GM18868 (cell line): Measurements from ENCODE around the gene NRDC.
A peak's percentile ranks its signal among the peaks of the same experiment; 100 is the strongest.
"Not testable (repeated sequence)": the region's sequence is repeated elsewhere in the genome, so short reads cannot be mapped to it uniquely, and the experiment has no call there.

Experiments used
- ATAC-seq: cut with Tn5 transposase; IDR thresholded peaks from one replicate; pipeline ENCODE4 v1.9.1; 2021; ENCODE audit warnings: mild to moderate bottlenecking, moderate library complexity; ENCODE audit not compliant: unreplicated experiment

The NRDC gene

DNA sequence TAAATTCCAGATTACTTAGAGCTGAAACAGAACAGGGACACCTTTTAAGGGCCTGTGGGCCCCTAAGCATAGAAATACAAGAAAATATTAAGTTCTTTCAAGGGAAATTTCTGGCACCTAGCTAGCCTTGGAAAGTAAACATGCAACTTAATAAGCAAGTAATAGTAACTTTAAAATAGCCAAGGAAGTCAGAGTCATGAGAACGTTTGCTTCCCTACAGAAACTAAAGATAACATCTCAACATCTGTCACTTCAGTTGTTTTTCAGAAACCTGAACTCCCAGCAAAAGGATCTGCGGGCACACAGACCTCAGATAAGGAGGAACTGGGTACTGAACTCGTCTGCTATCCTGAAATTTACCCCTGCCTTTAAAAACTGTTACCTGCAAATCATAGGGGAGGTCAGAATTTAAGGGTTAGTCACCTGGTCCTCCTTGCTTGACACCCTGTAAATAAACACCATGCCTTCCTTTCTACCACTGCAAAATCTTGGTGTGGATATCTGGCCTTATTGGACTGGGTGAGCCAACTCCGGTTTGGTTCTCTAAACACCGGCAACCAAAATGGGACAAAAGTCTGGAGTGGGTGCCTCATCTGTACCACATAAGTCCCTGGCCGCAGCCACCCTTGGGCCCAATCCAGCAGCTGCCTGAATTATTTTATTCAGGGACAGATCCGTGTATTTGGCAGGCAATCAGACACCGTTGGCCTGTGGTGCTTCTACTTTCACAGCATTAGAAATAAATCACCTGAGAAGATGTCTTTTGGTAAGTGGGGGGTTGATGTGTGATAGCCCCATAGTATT lies 27.9 kb downstream of the NRDC start:
- no peak for ATAC-seq

DNA sequence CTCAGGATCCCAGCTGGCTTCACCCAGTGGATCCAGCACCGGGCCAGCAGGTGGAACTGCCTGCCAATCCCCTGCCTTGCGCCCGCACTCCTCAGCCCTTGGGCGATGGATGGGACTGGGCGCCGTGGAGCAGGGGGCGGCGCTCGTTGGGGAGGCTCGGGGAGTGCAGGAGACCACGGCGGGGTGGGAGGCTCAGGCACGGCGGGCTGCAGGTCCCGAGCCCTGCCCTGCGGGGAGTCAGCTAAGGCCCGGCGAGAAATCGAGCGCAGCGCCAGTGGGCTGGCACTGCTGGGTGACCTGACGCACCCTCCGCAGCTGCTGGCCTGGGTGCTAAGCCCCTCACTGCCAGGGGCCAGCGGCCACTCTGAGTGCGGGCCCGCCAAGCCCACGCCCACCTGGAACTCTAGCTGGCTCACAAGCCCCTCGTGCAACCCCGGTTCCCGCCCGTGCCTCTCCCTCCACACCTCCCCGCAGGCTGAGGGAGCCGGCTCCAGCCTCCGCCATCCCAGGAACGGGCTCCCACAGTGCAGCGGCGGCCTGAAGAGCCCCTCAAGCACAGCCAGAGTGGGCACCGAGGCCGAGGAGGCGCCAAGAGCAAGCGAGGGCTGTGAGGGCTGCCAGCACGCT lies 31.1 kb downstream of the NRDC start:
- ATAC-seq = no peak

DNA sequence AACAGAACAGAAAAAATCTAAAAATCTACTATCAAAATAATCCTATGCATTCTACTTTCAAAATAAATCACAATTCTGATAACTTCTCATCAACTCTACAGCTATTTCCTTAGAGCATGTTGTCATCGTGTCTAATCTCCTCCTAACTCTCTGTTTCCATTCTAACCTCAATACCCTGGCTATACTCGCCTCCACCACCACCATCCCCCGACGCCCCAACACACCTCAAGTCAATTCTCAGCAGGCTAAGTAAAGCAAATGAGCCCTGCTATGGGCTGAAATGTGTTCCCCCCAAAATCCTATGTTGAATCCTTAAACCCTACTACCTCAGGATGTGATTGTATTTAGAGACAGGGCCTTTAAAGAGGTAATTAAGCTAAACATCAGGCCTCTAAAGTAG lies 34.6 kb downstream of the NRDC start:
- no peak for ATAC-seq

DNA sequence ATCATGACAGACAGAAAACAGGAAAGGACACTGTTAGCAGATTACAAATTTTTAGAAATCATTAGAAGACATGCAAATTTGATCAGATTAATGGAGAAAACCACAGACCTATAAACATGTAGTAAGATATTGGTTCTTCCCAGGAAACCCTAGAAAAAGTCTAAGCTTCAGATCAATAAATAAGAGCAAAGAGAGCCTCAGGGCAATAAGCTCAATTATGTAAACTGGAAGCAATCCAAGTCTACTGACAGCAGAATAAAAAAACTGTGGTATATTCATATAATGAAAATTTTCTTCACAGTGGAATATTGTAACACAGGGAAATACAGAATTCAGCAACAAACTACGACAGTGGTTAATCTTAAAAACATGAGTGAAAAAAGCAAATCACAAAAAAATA lies 36.3 kb downstream of the NRDC start:
- ATAC-seq = no peak

DNA sequence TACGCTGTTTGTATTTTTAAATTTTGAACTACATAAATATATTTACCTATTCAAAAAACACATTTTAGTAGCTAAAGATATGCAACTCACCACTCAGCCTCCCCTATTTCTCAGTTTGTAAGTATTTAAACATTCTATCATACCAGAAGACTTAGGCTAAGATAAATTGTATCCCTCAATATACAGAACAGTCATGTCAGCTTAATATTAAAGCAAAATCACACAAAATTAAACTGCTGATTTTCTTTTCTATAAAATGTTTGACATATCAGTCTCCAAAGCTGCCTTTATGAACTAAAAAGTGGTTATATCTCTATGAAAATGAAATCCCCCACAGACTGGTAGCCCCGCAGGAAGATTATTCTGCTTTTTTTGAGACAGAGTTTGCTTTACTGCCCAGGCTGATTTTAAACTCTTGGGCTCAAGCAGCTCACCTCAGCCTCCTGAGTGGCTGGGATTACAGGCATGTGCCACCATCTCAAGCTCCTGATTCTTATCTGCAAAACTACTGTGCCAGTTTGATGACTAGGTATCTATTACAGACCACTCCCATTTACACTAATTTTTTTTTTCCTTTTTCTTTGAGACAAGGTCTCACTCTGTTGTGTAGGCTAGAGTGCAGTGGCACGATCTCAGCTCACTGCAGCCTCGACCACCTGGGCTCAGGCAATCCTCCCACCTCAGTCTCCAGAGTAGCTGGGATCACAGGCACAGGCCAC lies 37.6 kb downstream of the NRDC start:
- no peak for ATAC-seq

DNA sequence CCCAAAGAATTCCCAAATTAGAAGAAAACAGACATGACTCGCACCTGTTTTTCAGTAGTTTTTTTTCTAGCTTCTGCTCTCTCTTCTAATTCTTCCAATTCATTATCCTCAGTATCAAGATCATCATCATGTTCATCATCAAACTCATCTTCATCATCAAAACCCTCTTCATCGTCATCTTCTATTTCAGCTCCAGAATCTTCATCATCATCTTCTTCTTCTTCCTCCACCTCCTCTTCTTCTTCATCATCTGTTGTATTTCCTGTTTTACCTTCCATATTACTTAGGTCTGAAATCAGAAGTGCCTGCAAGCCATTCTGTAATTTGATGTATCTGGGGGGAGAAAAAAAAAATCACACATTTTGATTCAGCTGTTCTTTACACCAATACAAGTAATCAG lies 38.3 kb downstream of the NRDC start:
- no peak for ATAC-seq

DNA sequence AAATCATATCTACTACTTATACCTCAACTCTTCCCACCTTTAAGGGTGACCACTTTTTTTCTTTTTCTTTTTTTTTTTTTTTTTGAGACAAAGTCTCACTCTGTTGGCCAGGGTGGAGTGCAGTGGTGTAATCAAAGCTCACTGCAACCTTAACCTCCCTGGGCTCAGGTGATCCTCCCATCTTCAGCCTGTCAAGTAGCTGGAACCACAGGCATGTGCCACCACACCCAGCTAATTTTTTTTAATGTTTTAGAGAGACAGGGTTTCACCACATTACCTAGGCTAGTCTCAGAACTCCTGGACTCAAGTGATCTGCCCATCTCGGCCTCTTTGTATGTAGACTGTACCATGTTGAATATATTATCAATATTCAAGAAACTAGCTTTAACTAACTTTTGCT lies 39.4 kb downstream of the NRDC start:
- no peak for ATAC-seq

DNA sequence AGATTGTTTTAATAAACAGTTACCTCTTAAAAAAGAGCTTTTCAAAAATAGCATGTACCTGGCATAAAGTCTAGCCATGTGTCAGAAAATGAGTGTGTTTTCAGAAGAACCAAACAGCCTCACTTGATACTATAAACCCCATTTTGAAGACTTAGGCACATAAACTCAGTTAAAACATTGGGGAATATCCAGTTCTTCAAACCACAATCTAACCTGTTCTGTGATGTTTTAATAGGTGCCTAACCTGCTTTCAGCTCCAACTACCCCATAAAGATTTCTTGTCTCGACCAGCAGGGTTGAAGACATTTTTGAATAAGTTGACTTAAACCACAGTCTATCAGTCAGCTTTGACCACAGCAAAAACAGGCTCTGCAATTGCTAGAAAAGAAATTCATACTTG lies 41.3 kb downstream of the NRDC start:
- no peak for ATAC-seq

DNA sequence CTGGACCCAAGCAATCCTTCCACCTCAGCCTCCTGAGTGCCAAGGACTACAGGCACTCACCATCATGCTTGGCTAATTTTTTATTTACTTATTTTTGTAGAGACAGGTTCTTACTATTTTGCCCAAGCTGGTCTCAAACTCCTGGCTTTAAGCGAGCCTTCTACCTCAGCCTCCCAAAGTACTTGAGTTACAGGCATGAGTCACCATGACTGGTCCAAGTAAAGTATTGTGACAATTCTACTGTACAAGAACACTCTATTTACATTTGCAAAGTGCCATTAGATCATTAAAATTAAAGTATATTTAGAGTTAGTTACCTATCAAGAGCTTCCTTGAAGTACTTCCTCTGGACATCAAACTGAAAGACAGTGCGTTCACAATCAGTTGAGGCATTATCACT lies 44.8 kb downstream of the NRDC start:
- ATAC-seq = no peak

DNA sequence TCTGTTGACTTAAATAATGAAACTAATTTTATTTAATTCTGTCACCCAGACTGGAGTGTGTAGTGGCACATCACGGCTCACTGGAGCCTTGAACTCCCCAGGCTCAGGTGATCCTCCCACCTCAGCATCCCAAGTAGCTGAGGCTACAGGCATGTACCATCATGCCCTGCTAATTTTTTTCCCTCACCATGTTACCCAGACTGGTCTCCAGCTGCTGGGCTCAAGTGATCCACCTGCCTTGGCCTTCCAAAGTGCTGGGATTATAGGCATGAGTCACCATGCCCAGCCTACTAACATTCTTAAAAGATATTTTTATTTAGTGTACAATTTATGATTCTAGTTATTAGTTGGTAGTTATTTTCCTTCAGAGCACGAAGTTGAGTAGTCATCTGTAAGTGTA lies 49.5 kb downstream of the NRDC start:
- ATAC-seq = no peak

DNA sequence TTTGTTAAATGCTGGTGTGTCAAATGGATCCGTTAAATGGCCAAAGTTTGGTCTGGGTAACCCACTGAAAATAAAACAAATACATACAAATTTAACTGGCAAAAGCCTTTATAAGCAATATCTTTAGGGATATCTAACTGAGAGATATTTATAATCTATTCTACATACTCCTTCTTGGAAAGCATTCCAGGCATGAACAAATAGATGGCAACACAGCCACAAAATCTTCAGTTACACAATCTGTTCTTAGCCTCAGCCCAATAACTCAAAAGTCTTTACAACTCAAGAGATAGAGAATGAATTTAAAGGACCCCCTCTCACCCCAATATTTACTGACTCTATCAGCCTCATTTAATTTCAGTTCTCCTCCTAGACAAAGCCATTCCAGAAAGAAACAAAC lies 58.7 kb downstream of the NRDC start:
- no peak for ATAC-seq

DNA sequence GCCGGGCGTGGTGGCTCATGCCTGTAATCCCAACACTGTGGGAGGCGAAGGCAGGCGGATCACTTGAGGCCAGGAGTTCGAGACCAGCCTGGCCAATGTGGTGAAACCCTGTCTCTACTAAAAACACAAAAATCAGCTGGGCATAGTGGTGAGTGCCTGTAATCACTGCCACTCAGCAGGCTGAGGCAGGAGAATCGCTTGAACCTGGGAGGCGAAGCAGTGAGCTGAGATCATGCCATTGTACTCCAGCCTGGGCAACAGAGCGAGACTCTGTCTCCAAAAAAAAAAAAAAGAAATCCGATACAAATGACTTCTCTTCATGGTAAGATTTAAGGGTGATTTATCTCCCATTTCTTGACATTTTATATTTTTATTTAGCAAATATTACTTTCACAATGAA lies 59.5 kb downstream of the NRDC start:
- ATAC-seq = not testable (repeated sequence)

DNA sequence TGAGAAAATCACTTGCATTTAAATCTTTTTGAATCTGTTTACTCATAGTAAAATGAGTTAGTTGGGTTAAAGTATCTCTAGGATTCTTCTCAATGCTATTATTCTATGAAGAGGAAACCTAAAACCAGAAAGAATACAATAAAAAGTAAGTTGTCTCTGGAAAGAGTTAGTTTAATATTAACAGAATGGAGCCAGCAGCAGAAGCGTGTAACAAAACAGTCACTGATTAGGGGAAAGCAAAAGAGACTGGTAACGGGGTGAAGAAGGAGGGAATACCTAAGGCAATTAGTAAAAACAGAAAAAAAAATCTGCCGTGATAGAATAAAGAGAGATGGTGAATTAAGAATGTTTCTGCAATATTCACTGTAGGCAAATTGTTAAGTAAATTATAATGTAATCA lies 60.0 kb downstream of the NRDC start:
- ATAC-seq = no peak

DNA sequence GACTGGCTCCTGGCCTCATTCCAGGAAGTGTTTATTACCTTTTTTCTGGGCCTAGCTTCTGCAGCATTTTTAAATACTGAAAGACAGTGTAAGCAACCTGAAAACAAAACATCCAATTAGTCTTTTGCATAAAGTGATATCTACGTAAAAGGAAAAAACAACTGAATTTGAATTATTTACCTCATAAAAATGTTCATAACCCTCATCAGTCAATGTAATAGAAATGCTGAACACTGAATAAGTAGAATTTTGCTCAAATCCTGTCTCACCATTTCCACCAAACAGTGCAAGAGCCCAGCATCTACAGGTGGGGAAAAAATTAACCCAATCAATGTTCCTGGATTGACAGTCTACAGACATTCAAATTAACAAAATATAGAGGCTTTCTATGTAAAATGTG lies 64.0 kb downstream of the NRDC start:
- ATAC-seq = no peak

DNA sequence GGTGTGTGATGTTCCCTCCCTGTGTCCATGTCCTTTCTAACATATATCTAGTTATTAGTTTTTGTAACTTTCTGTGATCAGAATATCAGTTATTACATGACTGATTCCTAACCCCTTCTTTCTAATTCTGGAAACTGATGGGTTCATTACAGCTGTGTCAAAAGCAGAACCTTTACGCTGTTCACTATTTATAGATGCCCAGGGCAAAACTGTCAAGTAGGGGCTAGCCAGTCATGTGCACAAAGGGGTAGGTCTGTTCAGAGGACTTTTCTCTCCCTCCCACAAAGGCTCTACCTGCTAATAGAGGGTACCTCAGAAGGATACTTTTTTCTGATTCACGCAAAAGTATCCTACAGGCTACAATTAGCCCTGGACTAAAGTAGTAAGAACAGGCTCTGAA lies 79.2 kb downstream of the NRDC start:
- peak; percentile 83 for ATAC-seq

DNA sequence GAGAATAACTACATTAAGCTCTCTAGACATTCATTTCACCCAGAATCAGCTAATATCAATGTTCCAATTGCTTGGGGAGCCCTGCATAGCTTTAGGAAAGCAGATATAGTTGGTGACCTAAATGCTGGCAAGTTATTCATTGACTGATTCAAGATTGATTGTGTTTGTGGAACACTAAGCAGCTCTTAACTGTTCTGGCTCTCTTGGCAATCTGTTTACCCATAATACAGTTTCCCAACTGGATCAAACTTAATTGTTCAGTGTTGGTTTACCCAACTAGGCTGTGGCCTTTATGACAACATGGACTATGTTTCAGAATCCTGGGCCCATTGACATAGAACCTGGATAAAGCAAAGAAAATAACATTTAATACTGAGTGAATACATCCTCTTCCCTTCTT lies 83.7 kb downstream of the NRDC start:
- no peak for ATAC-seq

DNA sequence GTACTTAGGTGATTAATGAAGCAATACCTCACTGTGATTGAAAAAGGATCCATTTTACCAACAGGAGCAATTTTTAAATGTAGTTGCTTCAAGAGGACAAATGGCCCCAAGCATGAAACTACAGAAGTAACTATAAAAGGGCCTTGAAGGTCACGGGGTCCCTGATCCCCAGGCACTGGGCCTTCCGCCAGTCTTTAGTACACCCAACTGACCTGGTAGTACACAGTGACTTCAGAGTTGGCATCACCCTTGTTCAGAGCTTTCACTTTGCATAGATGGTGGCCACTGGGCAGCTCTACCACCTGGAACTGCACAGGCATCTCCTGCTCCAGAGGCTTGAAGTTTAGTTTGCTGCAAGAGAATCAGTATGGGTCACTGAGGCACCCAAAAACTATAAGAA lies 84.3 kb downstream of the NRDC start:
- ATAC-seq = no peak

DNA sequence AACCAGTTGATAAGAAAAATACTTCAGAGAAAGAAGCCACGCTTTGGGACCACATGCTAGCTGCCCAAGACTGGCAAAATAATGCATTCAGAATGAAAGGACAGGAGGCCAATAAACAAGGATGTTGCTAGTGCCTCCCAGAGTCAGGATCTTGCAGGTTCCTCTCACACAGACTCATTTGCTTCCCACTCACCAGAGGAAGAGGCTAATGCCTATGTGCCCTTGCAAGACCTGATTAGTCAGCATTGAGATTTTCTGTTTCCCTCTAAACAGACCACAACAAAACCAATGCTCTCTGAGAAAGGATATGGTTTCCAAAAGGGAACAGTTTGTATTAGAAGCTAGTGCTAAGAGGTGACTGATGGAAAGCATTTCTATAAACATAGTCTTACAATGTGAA lies 85.7 kb downstream of the NRDC start:
- no peak for ATAC-seq

DNA sequence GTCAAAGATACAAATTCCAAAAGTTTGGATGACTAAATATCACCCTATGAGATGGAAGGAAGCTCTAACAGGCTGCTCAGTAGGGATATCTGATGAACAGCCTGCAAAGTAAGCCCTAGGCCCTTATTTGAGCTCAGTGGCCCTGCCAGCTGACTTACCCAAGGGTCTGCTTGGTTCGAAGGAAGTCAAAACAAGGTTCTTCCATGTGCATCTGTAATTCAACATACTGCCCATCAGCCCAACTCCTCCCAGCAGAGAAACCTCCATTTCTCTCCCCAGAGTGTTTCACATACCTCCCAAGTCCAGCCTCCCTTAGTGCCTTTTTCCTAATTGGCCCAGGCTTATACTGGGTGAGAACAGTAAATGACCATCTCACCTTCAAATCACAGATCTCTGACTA lies 86.6 kb downstream of the NRDC start:
- no peak for ATAC-seq

DNA sequence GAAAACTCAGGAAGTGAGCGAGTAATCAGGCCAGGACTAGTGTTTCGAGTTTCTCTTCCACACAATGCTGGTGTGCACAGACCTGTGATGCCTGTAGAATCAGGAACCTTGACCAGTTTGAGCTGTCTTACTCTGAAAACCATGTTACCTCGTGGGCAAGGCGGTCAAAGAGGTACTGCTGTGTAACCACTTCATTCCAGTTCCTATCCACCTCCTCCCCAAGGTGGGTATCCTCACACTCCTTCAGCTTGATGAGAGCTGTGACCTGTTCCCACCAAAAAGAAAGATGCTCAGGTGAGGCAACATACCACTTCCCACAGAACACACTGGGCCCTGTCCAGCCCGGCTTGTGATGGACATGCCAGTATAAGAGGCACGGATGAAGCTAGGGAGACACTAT lies 88.1 kb downstream of the NRDC start:
- ATAC-seq = no peak

DNA sequence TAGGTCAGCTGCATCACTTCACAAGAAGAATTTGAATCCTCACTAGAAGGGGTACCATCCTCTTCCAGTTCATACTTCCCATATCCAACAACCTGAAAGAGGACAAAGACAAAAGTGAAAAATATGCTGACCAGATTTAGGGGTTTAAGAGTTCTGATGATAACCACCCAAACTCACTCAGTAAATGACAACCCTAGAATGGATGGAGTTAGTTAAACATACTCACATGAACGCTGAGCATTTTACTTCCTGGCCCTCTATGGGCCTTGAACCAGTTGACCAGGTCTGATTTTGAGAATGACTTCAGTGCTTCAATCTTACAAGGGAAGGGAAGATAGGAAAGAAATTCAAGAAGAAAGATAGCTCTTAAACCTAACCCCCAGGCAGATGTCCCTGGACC lies 89.2 kb downstream of the NRDC start:
- ATAC-seq = no peak

DNA sequence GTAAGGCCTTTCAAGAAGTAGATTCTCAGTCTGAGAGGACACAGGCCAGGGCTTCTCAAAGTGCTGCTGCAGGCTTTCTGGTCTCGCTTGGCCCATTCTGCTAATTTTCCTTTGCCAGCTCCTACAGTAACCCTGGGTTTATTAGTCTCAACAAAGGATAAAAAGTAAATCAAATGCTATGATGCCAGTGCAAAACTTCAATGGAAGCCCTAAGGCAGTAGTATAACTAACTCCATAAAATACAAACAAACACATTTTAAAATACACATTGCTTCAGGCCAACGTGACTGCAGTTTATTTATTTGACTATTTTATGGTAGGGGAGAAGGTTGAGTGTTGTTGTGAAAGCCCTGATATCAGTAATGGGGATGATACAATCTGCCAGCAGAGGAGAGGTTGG lies 89.6 kb downstream of the NRDC start:
- no peak for ATAC-seq
